Hepatocyte (in vitro differentiated cells): ENCODE data around the gene FLAD1.

Experiments
- CTCF ChIP-seq: fragments of 200-600 bp; sonication (generic); IDR thresholded peaks from 2 replicates; pipeline ENCODE4 v1.5.1; 2016; ENCODE audit warnings: antibody characterized with exemption, mild to moderate bottlenecking; ENCODE audit not compliant: poor library complexity
- EZH2 ChIP-seq: fragments of 200-600 bp; sonication (generic); IDR thresholded peaks from 2 replicates; pipeline ENCODE4 v1.6.1; 2016; ENCODE audit warnings: antibody characterized with exemption, mild to moderate bottlenecking, borderline replicate concordance

DNA sequence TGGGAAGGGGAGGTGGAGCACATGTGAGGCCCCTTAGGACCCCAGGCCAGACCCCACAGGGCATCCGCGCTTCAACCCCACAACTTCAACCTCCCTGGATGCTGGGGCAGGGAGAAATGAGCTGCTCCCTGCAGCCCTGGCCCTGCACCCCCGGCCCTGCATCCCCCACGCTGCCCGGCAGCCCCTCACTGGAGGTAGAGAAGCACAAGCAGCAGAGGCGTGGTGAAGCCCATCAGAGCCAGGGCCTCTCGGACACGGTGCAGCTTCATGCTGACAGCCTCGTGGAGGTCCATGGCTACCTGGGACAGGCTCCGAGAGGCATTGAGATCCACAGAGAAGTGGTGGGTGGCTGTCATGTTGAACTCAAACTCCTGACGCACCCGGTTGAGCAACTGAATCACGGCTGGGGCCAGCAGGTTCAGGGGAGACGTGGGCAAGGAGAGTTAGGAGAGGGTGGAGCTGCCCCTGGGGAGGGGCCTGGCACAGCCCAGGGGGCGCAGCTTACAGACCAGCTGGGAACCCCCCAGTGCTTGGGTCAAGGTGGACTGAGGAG is 47.2 kb downstream of the FLAD1 start:
- TF ChIP-seq CTCF = no peak
- no peak for TF ChIP-seq EZH2
